Ectodermal cell (in vitro differentiated cells): ENCODE measurements around the gene SLC49A3.

ENCODE experiments used
- H3K27ac ChIP-seq: 2 replicates; pipeline ENCODE4 v1.7.0; 2013; ENCODE audit warnings: mild to moderate bottlenecking, low read depth, low read length; ENCODE audit not compliant: insufficient read depth, poor library complexity, severe bottlenecking
- H3K27me3 ChIP-seq: 2 replicates; pipeline ENCODE4 v1.7.0; 2013; ENCODE audit warnings: mild to moderate bottlenecking, low read length; ENCODE audit not compliant: insufficient read depth, control insufficient read depth, poor library complexity, severe bottlenecking
- H3K36me3 ChIP-seq: one replicate; pipeline ENCODE4 v1.7.0; 2013; ENCODE audit warnings: low read length; ENCODE audit not compliant: control insufficient read depth, insufficient read depth
- H3K4me1 ChIP-seq: one replicate; pipeline ENCODE4 v1.7.0; 2013; ENCODE audit warnings: low read length; ENCODE audit not compliant: control insufficient read depth, insufficient read depth
- H3K4me3 ChIP-seq: 2 replicates; pipeline ENCODE4 v1.7.0; 2013; ENCODE audit warnings: low read depth, low read length, control low read depth; ENCODE audit not compliant: insufficient read depth
- H3K9me3 ChIP-seq: 2 replicates; pipeline ENCODE4 v1.7.0; 2013; ENCODE audit warnings: mild to moderate bottlenecking, low read length, moderate library complexity; ENCODE audit not compliant: control insufficient read depth
- WGBS, 2 experiments: methylation state at CpG; one replicate each; pipeline ENCODE4 v1.1.7; 2013; ENCODE audit warnings: missing lambda C conversion rate in 2 of 2; 5-methylcytosine and 5-hydroxymethylcytosine counted together

Gene SLC49A3

DNA sequence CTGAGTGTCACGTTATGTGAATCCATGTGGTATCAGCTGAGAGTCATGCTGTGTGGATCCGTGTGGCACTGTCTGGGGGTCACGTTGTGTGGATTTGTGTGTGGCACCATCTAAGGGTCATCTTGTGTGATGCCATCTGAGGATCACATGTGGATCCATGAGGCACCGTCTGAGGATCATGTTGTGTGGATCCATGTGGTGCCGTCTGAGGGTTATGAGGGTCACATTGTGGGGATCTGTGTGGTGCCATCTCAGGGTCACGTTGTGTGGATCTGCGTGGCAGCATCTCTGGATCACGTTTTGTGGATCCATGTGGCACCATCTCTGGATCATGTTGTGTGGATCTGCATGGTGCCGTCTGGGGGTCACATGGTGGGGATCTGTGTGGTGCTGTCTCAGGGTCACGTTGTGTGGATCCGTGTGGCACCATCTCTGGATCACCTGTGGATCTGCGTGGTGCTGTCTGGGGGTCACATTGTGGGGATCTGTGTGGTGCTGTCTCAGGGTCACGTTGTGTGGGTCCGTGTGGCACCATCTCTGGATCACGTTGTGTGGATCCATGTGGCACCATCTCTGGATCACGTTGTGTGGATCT lies 56.7 kb downstream of the SLC49A3 start:
- Histone ChIP-seq H3K4me1 (peaks cover 9% of the 10 kb centered on the region), H3K9me3 (no peaks in the 10 kb centered on the region), H3K4me3 (no peak overlapping the region), H3K27ac (no peak overlapping the region), H3K27me3 (no peaks in the 10 kb centered on the region), H3K36me3 (no peaks in the 10 kb centered on the region)
- 92 to 93% methylated on average over 16 of the region's 16 CpGs for WGBS, 2 experiments
